Fibroblast of upper back skin (primary cell): ENCODE results near the gene FGD3.
A peak's percentile ranks its signal among the peaks of the same experiment; 100 is the strongest.
"Not testable (repeated sequence)": the region's sequence is repeated elsewhere in the genome, so short reads cannot be mapped to it uniquely, and the experiment has no call there.

Experiments
- DNase-seq: peaks from one replicate; pipeline ENCODE4 v3.0.0-alpha.2; 2013

FGD3 gene

DNA sequence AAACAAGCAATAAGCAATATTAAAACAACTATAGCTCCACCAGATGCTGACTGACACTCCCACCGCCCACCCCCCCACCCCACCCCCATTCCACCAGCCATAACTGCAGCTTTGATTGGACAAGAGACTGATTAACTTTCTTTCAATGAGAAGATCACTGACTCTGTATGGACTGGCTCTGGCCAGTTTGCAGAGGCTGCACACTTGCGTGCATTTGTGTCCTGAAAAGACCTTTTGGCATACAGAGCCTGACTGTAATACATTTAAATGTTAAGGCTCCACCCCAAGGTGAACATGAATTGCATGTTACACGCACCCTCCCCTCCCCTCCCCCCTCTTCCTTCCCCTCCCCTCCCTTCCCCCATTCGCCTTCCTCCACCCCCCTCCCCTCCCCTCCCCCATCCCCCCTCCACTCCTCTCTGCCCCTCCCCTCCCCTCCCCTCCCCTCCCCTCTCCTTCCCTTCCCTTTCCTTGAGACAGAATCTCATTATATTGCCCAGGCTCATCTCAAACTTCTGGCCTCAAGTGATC, 31.1 kb downstream of the FGD3 start:
- no peak for DNase-seq

DNA sequence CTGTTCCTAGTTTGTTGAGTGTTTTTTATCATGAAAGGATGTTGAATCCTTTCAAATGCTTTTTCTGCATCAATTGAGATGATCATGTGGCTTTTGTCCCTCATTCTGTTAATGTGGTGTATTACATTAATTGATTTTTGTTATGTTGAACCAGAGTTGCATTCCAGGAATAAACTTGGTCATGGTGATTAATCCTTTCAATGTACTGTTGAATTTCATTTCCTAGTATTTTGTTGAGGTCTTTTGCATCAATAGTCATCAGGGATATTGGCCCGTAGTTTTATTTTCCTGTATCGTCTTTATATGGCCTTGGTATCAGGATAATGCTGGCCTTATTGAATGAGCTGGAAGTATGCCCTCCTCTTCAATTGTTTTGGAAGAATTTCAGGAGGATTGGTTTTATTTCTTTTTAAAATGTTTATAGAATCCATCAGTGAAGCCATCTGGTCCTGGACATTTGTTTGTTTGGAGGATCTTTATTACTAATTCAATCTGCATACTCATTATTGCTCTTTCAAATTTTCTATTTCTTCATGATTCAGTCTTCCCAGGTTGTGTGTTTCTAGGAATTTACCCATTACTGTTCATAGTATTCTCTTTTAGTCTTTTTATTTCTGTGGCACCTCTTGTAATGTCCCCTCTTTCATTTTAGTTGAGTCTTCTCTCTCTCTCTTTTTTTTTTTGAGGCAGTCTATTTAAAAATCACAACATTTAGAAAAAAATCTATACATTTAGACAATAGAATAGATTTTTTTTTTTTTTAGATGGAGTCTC, 32.1 kb downstream of the FGD3 start:
- DNase-seq: no peak

DNA sequence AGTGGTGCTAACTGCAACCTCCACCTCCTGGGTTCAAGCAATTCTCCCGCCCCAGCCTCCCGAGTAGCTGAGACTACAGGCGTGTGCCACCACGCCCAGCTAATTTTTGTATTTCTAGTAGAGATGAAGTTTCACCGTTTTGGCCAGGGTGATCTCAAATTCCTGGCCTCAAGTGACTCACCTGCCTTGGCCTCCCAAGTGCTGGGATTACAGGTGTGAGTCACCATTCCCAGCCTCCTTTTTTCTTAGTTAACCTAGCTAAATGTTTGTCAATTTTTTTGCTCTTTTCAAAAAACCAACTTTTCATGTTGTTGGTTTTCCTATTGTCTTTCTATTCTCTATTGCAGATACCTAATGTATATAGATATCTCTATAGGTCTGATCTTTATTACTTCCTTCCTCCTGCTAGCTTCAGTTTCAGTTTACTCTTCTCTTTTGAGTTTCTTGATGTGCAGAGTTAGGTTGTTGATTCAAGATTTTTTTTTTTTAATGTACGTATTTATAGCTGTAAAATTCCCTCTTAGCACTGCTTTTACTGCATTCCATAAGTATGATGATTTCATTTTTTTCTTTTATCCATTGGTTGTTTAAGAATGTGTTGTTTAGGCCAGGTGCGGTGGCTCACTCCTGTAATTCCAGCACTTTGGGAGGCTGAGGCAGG, 32.9 kb downstream of the FGD3 start:
- DNase-seq: no peak

DNA sequence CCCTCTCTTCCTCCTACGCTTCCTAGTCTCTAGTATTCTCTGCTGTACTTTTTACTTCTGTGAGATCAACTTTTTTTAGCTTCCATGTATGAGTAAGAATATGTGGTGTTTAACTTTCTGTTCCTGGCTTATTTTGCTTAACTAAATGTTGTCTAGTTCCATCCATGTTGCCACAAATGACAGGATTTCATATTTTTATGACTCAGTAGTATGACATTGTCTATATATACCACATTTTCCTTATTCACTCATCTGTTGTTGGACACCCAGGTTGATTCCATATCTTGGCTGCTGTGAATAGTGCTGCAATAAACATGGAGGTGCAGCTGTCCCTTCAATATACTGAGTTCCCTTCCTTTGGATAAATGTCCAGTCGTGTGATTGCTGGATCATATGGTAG, 34.8 kb downstream of the FGD3 start:
- no peak for DNase-seq

DNA sequence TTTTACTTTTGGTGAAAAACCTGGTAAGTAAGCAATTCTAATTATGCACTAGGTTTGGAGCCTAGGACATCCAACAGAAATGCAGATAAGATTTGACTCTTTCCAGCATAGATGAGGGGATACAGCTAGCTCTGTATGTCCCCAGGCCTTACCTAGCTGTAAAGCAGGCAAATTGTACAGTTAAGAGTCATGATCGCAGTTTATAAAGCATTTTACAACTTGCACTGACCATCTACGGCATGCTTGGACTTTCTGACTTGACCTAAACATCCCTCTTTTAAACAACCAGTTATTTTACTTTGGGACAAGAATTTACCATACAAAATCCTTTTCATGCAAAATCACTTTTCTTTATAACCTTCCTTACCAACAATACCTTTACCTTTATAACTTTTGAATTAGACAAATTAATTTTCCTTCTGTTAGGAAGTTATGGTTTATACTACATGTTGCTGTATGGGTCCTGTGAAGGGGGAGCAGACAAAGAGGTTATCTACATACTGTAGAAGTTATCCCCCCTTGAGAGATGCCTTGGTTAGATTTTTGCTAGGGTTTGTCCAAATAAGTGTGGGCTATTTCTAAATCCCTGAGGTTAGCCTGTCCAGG, 36.8 kb downstream of the FGD3 start:
- DNase-seq: no peak

DNA sequence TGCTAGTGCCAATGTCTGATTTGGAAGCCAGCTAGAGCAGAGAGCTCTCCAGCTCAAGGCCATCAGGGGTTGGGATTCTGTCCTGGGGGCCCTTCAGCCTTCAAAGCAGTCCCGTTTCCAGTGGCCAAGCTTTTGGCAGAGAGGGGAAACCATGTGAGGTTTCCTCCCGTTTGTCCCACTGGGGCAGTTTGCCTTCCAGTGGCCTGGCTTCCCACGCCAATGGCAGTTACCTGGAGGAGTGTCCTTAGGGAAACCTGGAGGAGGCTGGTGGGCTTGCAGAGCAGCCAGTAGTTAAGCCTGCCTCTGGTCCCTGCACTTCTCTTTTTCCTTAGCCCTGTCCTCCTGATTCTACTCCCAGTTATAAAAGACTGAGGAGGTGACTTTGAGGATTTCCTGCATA, 37.7 kb downstream of the FGD3 start:
- no peak for DNase-seq

DNA sequence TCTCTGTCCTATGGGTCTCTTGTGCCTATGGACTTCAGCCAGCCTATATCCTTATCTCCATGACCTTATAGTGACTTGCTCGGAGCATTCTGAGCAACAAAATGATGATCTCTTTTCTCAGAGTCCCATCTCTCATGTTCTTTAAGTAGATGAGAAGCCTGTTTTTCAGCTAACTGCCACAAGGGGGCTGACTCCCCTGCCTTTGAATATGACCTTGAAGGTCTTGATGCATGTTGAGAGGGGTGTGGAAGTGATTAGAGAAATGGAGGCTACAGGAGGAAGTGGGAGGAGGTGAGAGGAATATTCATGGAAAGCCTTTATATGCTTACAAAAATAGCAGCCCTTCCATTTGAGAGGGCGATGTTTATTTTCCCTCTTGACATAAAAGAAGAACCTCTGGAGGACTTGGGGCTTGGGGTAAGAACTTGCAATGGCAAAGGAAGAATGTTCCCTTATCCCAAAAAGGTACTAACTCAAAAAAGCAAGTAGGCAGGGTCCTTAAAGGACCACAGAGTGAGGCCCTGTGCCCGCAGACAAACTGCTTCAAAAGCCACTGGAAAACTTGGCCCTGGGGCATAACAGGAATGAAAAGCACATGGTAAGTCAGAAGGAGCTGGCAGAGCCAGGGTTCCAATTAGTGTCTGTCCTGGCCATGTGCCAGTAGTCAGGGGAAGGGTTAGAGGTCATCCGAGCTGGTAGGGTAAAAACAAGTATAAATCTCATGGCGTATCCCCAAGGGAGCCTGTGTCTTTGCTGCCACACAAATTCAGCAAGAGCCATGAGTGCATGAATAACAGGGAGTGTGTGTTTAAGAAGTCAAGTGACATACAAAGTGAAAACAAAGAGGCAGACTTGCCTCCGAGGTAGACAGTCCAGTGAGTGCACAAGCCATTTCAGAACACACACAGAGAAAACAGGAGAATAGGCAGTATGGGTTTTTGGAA, 39.1 kb downstream of the FGD3 start:
- no peak for DNase-seq

DNA sequence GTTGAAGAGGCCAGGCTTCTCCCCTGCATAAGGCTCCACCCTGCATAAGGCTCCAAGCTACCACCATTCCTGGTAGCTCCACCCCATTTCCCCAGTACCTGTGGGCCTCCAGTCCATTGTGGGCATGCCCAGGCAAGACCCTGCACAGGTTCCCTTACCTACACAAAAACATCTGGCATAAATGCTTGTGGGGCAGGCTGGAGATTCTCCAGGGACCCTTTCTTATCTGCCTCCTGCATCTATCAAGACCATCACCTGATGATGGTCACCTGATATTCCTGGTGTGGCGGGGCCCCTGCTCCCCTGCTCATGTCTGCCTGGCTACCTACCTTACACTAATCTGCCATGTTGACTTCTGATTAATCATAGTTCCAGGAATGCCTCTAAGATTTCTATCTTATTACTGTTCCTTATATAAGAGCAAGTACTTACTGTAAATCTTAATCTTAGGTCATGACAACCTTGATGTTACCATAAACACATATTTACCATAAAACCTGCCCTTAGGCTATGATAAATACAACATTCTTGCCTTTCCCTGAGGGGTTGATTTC, 41.0 kb downstream of the FGD3 start:
- DNase-seq: no peak

DNA sequence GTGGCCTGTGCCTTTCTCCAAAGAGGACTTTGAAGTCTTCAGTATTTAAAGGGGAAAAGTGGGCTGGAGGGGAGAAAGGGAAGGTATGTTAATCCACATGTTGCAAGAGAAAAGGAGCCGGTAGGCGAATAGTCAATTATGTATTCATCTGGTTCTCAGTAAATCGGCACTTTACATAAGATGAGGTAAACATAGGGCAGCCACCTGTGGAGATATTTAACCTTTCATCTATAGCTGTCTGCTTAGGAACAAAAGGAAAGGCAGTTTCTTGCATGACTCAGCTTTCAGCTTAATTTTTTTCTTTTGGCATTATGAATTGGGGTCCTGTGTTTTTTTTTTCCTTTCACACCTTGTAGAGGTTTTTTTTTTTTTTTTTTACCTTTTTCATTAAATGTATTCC, 42.2 kb downstream of the FGD3 start:
- DNase-seq: no peak

DNA sequence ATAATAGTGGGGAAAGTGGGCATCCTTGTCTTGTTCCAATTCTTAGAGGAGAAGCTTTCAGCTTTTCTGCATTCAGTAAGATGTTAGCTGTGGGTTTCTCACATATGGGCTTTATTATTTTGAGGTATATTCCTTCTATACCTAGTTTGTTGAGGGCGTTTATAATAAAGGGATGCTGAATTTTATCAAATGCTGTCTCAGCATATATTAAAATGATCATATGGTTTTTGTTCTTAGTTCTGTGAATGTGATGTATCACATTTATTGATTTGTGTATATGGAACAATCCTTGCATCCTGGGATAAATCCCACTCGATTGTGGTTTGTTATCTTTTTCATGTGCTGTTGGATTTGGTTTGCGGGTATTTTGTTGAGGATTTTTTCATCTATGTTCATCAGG, 43.1 kb downstream of the FGD3 start:
- no peak for DNase-seq

DNA sequence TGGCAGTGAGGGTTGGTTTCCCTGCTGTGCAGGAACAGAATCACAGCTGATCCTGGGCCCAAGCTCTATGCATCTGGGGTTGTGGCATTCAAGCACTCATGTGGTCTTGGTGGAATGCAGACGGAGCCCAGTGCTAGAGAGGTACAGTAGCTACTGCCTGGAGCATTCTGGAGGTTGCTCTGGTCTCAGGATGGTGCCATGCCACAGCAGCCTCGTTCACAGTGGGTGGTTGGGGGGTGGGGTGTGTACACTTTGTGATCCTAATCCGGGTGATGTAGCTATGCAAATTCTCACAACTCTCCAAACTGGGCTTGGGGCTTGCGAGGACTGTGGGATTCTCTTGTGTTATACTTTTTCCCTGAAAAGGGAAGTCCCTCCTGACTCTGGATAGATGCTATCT, 45.2 kb downstream of the FGD3 start:
- DNase-seq: no peak

DNA sequence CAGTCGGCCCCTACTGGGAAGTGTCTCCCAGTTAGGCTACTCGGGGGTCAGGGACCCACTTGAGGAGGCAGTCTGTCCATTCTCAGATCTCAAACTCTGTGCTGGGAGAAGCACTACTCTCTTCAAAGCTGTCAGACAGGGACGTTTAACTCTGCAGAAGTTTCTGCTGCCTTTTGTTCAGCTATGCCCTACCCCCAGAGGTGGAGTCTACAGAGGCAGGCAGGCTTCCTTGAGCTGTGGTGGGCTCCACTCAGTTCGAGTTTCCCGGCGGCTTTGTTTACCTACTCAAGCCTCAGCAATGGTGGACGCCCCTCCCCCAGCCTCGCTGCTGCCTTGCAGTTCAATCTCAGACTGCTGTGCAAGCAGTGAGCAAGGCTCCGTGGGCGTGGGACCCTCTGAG, 51.5 kb downstream of the FGD3 start:
- DNase-seq: not testable (repeated sequence)

DNA sequence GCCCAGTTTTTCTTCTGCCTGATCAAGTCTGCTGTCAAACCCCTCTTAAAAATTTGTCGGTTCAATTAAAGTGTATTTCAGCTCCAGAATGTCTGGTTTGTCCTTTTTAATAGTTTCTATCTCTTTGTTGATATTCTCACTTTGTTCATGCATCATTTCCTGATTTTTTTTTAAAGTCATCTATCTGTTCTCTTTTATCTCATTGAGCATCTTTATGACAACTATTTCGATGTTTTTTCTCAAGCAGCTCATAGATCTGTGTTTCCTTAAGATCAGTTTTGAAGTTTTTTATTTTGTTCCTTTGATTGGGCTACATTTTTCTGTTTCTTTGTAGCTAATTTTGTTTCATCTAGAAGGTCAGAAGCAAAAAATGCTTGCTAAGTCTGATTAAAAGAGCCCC, 53.7 kb downstream of the FGD3 start:
- DNase-seq: no peak

DNA sequence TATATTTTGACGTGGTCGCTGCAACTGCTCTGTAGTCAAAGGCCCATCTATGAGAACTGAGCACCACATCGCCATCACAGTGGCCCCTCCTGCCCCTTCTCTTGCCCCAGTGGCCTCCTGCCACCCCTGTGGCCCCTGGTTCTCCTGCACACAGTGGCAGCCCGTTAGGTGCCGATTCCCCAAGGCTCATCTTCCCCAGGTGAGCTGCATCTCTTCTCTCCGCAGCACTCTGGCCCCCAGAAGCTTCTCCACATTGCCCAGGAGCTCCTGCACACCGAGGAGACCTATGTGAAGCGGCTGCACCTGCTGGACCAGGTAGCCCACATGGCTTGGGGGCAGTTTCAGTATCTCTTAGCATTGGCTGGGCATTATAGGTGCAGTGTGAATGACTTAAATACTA, 55.4 kb downstream of the FGD3 start:
- DNase-seq: no peak

DNA sequence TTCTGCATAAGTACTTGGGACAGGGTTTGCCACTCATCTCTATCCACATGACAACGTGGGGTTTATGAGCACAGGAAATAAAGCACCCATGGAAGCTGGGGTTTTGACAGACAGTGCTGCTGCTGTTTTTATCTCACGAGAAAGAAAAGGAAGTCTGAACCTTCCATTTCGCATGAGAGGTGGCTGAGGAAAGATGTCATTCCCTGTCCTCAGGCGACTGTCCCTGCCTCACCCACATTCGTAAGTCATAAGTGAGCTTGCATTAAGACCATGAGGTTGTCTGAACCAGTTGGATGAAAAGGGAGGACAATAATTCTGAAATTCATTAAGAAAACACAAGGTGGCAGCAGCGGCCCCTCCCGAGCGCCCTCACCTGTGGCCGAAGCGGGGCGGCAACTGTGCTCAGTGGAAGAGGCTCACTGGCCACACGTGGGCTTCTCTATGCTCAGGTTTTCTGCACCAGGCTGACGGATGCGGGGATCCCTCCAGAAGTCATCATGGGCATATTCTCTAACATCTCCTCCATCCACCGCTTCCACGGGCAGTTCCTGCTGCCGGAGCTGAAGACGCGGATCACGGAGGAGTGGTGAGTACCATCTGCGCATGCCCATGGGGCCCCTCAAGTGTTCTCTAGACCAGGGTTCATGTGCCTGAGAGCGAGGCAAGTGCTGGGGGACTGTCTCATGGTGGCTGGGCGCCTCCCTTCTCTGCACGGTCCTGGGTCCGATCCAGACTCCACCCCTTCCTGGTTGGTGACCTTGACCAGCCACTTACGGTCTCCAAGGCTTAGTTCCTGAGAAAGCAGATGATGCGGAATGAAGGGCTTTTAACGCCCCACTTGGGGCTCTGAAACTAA, 56.5 kb downstream of the FGD3 start:
- peak; percentile 14 for DNase-seq

DNA sequence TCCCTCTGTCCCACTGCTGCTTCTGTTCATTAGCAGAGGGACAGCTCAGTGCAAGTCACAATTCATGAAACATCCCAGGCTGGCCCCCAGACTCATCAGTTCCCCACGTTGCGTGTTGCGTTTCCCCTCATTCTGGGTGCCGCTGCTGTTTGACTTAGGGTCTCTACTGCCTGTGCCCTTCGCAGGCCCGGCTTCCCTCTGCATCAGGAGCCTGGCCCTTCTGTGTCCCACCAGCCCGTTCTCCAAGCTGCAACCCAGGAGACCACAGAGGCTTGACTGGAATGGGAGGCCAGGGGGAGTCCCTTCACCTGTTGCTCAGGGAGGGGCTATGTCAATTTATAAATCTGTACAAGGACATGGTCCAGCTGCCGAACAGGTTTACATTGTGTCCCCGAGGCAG, 57.2 kb downstream of the FGD3 start:
- no peak for DNase-seq

DNA sequence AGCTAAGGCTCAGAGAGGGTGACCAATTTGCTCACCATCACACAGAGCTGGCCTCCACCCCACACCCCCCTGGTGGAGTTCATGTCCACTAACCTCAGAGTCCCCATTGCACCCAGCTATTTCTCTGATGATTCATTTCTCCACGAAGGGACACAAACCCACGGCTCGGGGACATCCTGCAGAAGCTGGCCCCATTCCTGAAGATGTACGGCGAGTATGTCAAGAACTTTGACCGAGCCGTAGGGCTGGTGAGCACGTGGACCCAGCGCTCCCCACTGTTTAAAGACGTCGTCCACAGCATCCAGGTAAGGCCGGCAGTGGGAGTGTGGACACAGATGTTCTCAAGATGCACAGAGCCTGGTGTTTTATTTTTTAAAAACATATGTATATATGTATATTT, 58.6 kb downstream of the FGD3 start:
- no peak for DNase-seq

DNA sequence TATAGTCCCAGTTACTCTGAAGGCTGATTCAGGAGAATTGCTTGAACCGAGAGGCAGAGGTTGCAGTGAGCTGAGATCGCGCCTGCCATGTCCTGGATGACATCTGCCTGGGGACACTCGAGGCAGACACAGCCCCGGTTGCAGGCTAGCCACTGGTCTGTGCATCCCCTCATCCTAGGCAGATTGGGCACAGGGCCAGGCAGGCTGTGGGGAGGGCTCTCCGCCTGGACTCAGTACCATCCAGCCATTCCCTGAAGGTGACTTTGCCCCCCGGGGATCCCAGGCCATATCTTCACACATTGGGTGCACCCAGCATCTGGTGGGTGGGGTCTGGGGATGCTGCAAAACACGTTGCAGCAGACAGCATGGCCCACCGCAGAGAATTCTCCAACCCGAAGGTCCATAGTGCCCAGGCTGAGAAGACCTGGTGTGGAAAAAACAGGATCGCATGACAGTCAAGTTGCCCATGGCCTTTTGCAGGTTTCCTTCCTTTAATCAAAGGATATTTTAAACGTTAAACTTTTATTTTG, 60.3 kb downstream of the FGD3 start:
- DNase-seq: no peak

DNA sequence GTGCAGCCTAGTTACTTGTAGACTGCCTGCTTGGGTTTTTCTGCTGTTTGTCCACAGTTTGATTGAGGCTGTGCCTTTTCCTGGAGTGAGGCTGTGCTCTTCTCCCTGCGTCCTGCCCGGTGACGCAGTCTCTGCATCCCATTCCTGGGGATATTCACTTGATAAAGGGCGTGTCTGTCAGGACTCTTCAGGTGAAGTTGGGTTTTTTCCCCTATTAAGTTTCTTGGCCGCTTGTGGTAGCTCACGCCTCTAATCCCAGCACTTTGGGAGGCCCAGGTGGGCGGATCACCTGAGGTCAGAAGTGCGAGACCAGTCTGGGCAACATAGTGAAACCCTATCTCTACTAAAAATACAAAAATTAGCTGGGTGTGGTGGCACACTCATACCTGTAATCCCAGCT, 61.1 kb downstream of the FGD3 start:
- no peak for DNase-seq

DNA sequence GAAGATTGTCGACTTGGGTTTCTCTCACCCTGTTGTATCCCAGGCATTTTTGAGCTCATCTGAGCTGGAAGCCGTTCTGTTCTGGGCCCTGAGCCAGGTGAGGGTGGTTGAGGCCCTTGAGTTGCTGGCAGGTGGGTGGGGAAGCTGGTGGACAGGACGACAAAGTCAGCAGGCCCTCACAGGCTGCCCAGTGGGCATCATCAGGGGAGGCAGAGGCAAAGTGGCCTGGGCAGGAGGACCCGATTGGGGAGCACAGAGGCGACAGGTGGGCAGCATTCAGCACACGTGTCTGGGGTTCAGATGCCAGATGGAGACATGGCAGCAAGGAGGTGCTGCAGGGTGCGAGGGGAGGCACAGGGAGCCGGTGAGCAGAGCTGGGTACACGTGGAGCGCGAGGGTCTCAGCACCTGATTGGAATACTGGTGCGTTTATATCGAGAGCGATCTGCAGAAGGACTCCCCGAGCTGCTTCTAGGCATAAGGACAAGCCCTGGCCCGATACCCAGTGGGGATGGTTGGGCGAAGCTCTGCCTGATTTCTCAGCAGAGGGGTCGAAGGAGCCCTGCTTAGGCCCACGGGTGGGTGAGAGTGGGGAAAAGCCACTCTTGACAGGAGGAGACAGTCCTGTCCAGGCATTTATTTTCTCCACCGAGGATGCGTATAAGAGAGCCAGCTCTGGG, 62.2 kb downstream of the FGD3 start:
- DNase-seq: no peak

DNA sequence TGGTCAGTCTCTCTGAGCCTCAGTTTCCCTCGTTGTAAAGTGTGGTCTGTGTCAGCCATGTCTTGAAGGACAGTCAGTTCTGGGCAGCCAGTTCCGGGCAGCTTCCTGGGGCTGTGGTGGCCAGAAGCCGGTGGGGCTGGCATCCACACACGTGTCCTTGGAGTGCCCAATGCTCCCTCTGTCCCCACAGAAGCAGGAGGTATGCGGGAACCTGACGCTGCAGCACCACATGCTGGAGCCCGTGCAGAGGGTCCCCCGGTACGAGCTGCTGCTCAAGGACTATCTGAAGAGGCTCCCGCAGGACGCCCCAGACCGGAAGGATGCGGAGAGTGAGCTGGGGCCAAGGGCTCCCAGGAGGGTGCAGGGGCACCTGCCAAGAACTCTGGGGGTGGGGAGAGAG, 62.7 kb downstream of the FGD3 start:
- DNase-seq: no peak
